OCI-LY3 (cell line): ENCODE data around the gene SAMD4A.

Experiments
- EZH2phosphoT487 ChIP-seq: fragments of 200-600 bp; shearing (Covaris generic); IDR thresholded peaks from 2 replicates; pipeline ENCODE4 v1.6.1; 2018; ENCODE audit warnings: antibody characterized with exemption, mixed run types, low read depth
- TF ChIP-seq, protein P1 (sequence below): fragments of 200-600, 300-600 bp; sonication (generic); IDR thresholded peaks from 2 replicates; pipeline ENCODE4 v1.5.1; 2014; ENCODE audit warnings: antibody characterized with exemption, low read length, low read depth

DNA sequence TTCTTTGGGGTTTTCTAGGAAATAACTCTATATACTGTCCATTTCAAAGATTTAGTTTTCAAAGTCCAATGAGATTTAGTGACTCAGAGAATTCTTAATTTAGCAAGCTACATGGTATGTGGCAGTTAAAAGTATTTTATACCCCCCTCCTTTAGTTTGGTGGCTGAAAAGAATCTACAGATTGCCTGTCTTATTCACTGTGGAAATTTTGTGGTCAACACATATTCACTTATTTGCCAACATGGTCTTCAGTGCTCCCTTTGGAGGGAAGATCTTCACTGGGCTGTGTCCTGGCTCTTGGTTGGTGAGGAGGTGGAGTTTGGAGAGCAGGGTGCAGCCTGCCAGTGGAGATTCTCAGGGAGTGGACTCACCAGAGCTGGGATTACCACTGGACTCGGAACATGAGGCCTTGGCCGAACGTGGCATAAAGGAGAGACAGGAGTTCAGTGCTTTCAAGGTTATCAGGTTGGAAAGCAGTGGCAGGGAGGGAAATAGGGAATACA lies 39.8 kb downstream of the SAMD4A start:
- TF ChIP-seq, protein P1, sequence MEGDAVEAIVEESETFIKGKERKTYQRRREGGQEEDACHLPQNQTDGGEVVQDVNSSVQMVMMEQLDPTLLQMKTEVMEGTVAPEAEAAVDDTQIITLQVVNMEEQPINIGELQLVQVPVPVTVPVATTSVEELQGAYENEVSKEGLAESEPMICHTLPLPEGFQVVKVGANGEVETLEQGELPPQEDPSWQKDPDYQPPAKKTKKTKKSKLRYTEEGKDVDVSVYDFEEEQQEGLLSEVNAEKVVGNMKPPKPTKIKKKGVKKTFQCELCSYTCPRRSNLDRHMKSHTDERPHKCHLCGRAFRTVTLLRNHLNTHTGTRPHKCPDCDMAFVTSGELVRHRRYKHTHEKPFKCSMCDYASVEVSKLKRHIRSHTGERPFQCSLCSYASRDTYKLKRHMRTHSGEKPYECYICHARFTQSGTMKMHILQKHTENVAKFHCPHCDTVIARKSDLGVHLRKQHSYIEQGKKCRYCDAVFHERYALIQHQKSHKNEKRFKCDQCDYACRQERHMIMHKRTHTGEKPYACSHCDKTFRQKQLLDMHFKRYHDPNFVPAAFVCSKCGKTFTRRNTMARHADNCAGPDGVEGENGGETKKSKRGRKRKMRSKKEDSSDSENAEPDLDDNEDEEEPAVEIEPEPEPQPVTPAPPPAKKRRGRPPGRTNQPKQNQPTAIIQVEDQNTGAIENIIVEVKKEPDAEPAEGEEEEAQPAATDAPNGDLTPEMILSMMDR: no peak
- no peak for TF ChIP-seq EZH2phosphoT487
